Chondrocyte (in vitro differentiated cells): ENCODE measurements around the gene ZNRF1. TPM values are rescaled to one million over a fixed set of nuclear protein-coding genes. Genes with fewer than 3 reads are reported as not detected.
A peak's percentile ranks its signal among the peaks of the same experiment; 100 is the strongest.

Experiments used
- DNase-seq: peaks from one replicate; pipeline ENCODE4 v3.0.0; 2021; ENCODE audit warnings: mixed read lengths, low spot score
- H3K27ac Mint-ChIP-seq: one replicate; pipeline ENCODE4 v1.8.0; 2021; ENCODE audit warnings: mild to moderate bottlenecking, moderate library complexity, mixed read lengths; ENCODE audit not compliant: unreplicated experiment
- H3K27me3 Mint-ChIP-seq: 2 replicates; pipeline ENCODE4 v1.8.0; 2021; ENCODE audit warnings: low read depth, mixed read lengths
- H3K36me3 Mint-ChIP-seq: 2 replicates; pipeline ENCODE4 v1.8.0; 2021; ENCODE audit warnings: low read depth, mixed read lengths
- H3K4me1 Mint-ChIP-seq: 2 replicates; pipeline ENCODE4 v1.8.0; 2021; ENCODE audit warnings: low read depth, mild to moderate bottlenecking, mixed read lengths
- H3K4me3 Mint-ChIP-seq: one replicate; pipeline ENCODE4 v1.8.0; 2021; ENCODE audit warnings: mild to moderate bottlenecking, moderate library complexity, mixed read lengths; ENCODE audit not compliant: unreplicated experiment
- H3K9me3 Mint-ChIP-seq: 2 replicates; pipeline ENCODE4 v1.8.0; 2021; ENCODE audit warnings: low read depth, mixed read lengths
- total RNA-seq: library from RNA; stranded (reverse); gene quantifications from 3 replicates; pipeline ENCODE4 v1.2.1, GENCODE V29; 2021
- TF ChIP-seq, protein P1 (sequence below): fragments of 200-600 bp; sonication (generic); IDR thresholded peaks from 2 replicates; pipeline ENCODE4 v1.5.0; 2021; ENCODE audit warnings: antibody characterized with exemption, mild to moderate bottlenecking, moderate library complexity

ZNRF1 gene
- total RNA-seq, 1 donor from 2014 or later: 22.7 TPM

DNA sequence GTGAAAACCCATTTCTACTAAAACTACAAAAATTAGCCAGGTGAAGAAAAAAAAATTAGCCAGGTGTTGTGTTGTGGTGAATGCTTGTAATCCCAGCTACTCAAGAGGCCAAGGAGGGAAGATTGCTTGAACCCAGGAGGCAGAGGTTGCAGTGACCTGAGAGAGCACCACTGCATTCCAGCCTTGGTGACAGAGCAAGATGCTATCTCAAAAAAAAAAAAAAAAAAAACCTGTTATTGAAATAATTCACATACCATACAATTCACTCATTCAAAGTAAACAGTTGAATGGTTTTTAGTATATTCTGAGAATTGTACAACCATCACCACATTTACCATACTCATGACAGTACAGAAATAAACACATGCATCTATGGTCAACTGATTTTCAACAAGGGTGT is 31.0 kb downstream of the ZNRF1 start:
- H3K4me1 Mint-ChIP-seq: peaks cover 30% of the 10 kb centered on the region
- no peak overlapping the region for H3K27ac Mint-ChIP-seq
- TF ChIP-seq, protein P1, sequence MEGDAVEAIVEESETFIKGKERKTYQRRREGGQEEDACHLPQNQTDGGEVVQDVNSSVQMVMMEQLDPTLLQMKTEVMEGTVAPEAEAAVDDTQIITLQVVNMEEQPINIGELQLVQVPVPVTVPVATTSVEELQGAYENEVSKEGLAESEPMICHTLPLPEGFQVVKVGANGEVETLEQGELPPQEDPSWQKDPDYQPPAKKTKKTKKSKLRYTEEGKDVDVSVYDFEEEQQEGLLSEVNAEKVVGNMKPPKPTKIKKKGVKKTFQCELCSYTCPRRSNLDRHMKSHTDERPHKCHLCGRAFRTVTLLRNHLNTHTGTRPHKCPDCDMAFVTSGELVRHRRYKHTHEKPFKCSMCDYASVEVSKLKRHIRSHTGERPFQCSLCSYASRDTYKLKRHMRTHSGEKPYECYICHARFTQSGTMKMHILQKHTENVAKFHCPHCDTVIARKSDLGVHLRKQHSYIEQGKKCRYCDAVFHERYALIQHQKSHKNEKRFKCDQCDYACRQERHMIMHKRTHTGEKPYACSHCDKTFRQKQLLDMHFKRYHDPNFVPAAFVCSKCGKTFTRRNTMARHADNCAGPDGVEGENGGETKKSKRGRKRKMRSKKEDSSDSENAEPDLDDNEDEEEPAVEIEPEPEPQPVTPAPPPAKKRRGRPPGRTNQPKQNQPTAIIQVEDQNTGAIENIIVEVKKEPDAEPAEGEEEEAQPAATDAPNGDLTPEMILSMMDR: no peak
- DNase-seq: no peak
- H3K9me3 Mint-ChIP-seq: no peaks in the 10 kb centered on the region
- H3K27me3 Mint-ChIP-seq: no peaks in the 10 kb centered on the region
- H3K4me3 Mint-ChIP-seq: no peak overlapping the region
- H3K36me3 Mint-ChIP-seq: no peaks in the 10 kb centered on the region

DNA sequence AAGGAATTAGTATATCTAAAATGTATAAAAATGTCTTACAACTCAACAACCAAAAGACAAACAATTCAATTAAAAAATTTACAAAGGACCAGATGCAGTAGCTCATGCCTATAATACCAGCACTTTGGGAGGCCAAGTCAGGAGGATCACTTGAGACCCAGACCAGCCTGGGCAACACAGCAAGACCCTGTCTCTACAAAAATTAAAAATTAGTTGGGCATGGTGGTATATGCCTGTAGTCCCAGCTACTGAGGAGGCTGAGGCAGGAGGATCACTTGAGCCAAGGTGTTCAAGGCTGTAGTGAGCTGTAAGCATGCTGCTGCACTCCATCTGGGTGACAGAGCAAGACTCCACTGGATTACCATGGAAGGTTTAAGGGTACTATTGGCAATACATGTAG is 33.8 kb downstream of the ZNRF1 start:
- no peak overlapping the region for H3K4me3 Mint-ChIP-seq
- peaks cover 12% of the 10 kb centered on the region for H3K4me1 Mint-ChIP-seq
- H3K36me3 Mint-ChIP-seq: peaks cover 2% of the 10 kb centered on the region
- peaks cover 2% of the 10 kb centered on the region for H3K9me3 Mint-ChIP-seq
- TF ChIP-seq, protein P1: no peak
- no peaks in the 10 kb centered on the region for H3K27me3 Mint-ChIP-seq
- no peak overlapping the region for H3K27ac Mint-ChIP-seq
- DNase-seq: no peak

DNA sequence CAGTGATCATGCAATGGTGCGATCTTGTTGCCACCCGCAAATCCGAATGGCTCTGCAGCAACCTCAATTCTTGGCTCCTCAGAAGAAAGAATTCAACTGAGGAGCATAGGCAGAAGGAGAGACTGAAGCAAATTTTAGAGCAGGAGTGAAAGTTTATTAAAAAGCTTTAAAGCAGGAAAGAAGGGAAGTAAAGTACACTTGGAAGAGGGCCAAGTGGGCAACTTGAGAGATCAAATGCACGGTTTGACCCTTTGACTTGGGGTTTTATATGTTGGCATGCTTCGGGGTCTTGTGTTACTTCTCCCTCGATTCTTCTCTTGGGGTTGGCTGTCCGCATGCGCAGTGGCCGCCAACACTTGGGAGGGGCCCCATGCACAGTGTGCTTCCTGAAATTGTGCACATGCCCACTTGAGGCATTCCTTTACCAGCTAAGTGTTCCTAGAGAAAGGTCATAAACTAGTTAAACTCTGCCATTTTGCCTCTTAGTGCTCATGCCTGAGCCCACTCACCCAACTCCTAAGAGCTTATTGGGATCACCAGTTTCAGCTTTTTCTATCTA is 36.7 kb downstream of the ZNRF1 start:
- peaks cover 14% of the 10 kb centered on the region for H3K4me1 Mint-ChIP-seq
- H3K36me3 Mint-ChIP-seq: peaks cover 3% of the 10 kb centered on the region
- no peak overlapping the region for H3K27ac Mint-ChIP-seq
- no peak for DNase-seq
- no peak overlapping the region for H3K4me3 Mint-ChIP-seq
- TF ChIP-seq, protein P1: no peak
- H3K27me3 Mint-ChIP-seq: no peaks in the 10 kb centered on the region
- H3K9me3 Mint-ChIP-seq: peaks cover 7% of the 10 kb centered on the region

DNA sequence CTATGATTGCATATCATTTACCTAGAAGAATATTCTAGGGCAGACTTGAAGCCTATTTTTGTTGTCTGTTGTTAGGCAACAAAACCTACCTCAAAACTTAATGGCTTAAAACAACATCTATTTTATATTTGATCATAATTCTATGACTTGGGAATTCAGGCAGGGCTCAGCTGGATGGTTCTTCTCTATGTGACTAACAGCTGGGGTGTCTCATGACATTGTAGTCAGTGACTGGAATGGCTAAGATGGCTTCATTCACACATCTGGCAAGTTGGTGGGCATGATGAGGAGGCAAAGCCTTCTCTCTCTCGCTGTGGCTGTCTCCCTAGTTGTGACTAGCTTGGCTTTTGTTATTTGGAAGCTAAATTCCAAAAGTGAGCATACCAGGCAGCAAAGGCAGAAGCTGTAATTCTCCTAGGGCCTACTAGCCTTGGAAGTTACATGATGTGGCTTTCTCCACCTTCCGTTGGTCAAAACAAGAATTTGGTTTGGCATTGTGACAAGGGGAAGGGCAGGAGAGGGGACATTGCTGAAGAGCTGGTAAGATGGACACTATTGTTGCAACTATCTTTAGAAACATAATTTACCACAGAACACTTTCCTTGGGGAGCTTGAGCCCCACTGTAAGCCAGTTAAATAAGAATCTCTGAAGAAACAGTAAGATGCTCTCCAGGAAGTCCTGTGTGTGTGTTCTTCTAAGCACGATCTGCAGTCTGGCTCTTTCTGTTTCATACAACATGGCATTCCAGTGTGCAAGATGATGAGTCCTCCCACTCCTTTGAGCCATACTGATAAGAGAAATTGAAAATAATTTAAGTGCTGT is 39.4 kb downstream of the ZNRF1 start:
- Mint-ChIP-seq H3K4me3 (no peak overlapping the region), H3K27ac (peak overlapping the region; percentile 69), H3K27me3 (no peaks in the 10 kb centered on the region), H3K9me3 (peaks cover 7% of the 10 kb centered on the region), H3K36me3 (peaks cover 3% of the 10 kb centered on the region), H3K4me1 (peaks cover 14% of the 10 kb centered on the region)
- DNase-seq: no peak
- TF ChIP-seq, protein P1: no peak

DNA sequence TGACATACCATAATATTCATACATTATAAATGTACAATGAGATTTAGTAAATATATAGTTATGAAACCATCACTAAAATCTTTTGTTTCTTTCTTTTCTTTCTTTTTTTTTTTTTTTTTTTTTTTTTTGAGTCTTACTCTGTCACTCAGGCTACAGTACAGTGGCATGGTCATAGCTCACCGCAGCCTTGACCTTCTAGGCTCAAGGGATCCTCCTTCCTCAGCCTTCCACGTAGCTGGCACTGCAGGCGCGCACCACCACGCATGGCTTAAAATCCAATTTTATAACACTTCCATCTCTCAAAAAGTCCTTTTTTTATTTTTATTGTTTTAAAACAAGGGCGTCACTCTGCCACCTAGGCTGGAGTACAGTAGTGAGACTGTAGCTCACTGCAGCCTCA is 41.1 kb downstream of the ZNRF1 start:
- H3K27ac Mint-ChIP-seq: no peak overlapping the region
- TF ChIP-seq, protein P1: no peak
- H3K27me3 Mint-ChIP-seq: no peaks in the 10 kb centered on the region
- H3K9me3 Mint-ChIP-seq: peaks cover 7% of the 10 kb centered on the region
- peaks cover 15% of the 10 kb centered on the region for H3K4me1 Mint-ChIP-seq
- no peak overlapping the region for H3K4me3 Mint-ChIP-seq
- peaks cover 3% of the 10 kb centered on the region for H3K36me3 Mint-ChIP-seq
- no peak for DNase-seq
